Measurements from ENCODE around the gene CDCP1.

The CDCP1 gene

DNA sequence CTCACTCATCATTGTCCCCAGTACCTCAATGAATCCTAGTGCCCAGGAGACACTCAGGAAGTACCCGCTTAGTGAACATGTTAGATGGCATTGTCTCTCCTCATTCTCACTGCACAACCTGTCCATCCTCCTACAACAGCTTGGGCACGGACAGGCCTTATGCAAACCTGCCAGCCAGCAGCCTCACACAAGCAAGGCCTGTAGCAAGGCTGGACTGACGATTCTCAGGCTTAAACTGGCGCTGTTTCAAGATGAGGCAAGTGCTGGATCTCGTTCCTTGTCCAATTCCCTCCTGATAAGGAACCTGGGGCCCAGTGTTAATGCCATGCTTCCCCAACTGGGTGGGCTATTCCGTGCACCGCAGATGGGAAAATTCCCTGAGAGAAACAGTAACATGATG is 59.0 kb downstream of the CDCP1 start:
- ChIA-PET CTCF (interaction anchor here (1.6 kb wide), 1 partner anchor 9 kb away, joined by 3 read pairs; no protein-coding TSS in a partner anchor), POLR2A (no interaction called here)
- WGBS (ENCODE audit: insufficient coverage), result 97% methylated on average over 6 of the region's 7 CpGs

DNA sequence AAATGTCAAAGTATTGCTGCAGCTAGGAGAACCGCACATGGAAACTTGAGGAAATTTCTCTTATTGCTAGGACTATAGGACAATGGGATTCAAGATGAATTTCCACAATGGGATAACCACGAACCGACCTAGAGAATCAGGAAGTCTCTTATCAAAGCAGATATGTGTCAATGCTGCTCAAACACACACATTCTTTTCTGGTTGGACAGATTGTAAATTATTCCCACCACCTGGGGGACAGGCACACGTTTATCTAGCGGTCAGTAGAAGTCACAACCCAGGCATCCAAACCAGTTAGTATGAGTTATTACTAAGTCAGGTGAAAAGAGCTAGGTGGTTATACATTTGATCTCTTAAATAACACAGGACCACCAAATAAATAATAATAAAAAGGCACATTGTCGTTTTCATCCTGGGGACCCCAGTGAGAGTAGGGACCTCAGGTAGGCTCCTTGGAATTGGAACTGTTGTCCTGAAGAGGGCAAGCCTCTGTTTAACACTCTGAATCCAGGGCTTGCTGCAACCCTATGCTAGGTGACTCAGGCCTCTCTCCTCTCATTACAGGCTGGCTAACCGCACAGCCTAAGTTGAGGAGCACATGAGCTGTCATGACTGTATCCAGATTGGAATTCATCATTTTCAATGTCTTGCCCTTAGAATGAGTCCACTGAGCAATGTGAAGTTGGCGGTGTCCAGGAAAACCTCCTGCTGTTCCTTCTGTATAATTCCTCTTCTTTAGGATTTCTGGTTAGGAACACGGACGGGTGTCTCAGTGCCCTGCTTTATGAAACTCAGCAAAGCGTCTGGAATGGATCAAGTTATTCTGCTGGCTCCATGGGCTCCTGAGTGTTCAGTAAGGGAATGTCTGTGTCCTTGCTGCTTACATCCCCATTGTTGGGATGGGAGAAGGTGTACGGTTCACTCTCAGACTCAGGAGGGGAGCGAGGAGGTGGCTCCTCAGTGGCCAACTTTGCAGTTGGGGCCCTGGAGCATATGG is 61.1 kb downstream of the CDCP1 start:
- no peak overlapping the region for H3K4me3 ChIP-seq (ENCODE audit: control insufficient read depth in 1 of 7, extremely low read depth in 1 of 7, insufficient read depth in 4 of 7, low read depth in 2 of 7, low read length in 6 of 7)
- 89% methylated on average over 10 of the region's 13 CpGs for WGBS (ENCODE audit: insufficient coverage)
- ChIA-PET POLR2A (no interaction called here), CTCF (interaction anchor here (0.8 to 1.6 kb wide), 3 partner anchors 10 to 126 kb away, joined by 3 to 5 read pairs (median 3); no protein-coding TSS in a partner anchor)
- no peaks in the 10 kb centered on the region for H3K4me1 ChIP-seq (ENCODE audit: control extremely low read depth in 1 of 4, control insufficient read depth in 4 of 4, insufficient read depth in 4 of 4, low read length in 3 of 4)
- peaks cover 5 to 66% (median 28%) of the 10 kb centered on the region in 4 experiments for H3K36me3 ChIP-seq (ENCODE audit: control insufficient read depth in 4 of 4, insufficient read depth in 4 of 4, low read length in 3 of 4)
- no peak overlapping the region for H3K27ac ChIP-seq (ENCODE audit: insufficient read depth in 1 of 2, low read depth in 1 of 2, low read length in 2 of 2, poor library complexity in 1 of 2, severe bottlenecking in 2 of 2)
- H3K9me3 ChIP-seq (ENCODE audit: control extremely low read depth in 1 of 5, control insufficient read depth in 4 of 5, insufficient read depth in 2 of 5, low read depth in 1 of 5, low read length in 4 of 5), result peaks cover 0 to 6% (median 3%) of the 10 kb centered on the region in 5 experiments
- no peak for DNase-seq
- no peaks in the 10 kb centered on the region for H3K27me3 ChIP-seq (replicated peaks in 2 of 5; ENCODE audit: control insufficient read depth in 4 of 5, insufficient read depth in 5 of 5, low read length in 4 of 5)

More for the DNA sequence above, 59.0 kb downstream of the CDCP1 start:
- no peak for DNase-seq
- H3K36me3 ChIP-seq (ENCODE audit: control insufficient read depth in 4 of 4, insufficient read depth in 4 of 4, low read length in 3 of 4), result peaks cover 11 to 84% (median 36%) of the 10 kb centered on the region in 4 experiments
- no peaks in the 10 kb centered on the region for H3K4me1 ChIP-seq (ENCODE audit: control extremely low read depth in 1 of 4, control insufficient read depth in 4 of 4, insufficient read depth in 4 of 4, low read length in 3 of 4)
- no peak overlapping the region for H3K4me3 ChIP-seq (ENCODE audit: control insufficient read depth in 1 of 7, extremely low read depth in 1 of 7, insufficient read depth in 4 of 7, low read depth in 2 of 7, low read length in 6 of 7)
- peaks cover 0 to 5% (median 0%) of the 10 kb centered on the region in 5 experiments for H3K9me3 ChIP-seq (ENCODE audit: control extremely low read depth in 1 of 5, control insufficient read depth in 4 of 5, insufficient read depth in 2 of 5, low read depth in 1 of 5, low read length in 4 of 5)
- no peak overlapping the region for H3K27ac ChIP-seq (ENCODE audit: insufficient read depth in 1 of 2, low read depth in 1 of 2, low read length in 2 of 2, poor library complexity in 1 of 2, severe bottlenecking in 2 of 2)
- H3K27me3 ChIP-seq (replicated peaks in 2 of 5; ENCODE audit: control insufficient read depth in 4 of 5, insufficient read depth in 5 of 5, low read length in 4 of 5), result no peaks in the 10 kb centered on the region

DNA sequence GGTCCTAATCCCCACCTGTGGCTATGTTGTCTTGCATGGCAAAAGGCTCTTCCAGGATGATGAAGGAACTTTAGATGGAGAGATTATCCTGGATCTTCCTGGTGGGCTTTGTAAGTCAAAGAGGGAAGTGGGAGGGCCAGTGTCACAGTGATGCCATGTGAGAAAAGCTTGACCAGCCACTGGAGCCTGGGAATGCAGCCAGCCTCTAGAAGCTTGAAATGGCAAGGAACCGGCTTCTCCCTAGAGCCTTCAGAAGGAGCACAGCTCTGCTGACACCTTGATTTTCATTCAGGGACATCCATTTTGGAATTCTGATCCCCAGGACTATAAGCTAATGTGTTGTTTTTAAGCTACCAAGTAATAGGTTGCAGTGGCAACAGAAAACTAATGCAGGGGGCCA is 61.8 kb downstream of the CDCP1 start:
- Histone ChIP-seq H3K9me3 (ENCODE audit: control extremely low read depth in 1 of 5, control insufficient read depth in 4 of 5, insufficient read depth in 2 of 5, low read depth in 1 of 5, low read length in 4 of 5) (peaks cover 0 to 6% (median 3%) of the 10 kb centered on the region in 5 experiments), H3K27me3 (replicated peaks in 2 of 5; ENCODE audit: control insufficient read depth in 4 of 5, insufficient read depth in 5 of 5, low read length in 4 of 5) (no peaks in the 10 kb centered on the region), H3K36me3 (ENCODE audit: control insufficient read depth in 4 of 4, insufficient read depth in 4 of 4, low read length in 3 of 4) (peaks cover 5 to 58% (median 26%) of the 10 kb centered on the region in 4 experiments), H3K4me3 (ENCODE audit: control insufficient read depth in 1 of 7, extremely low read depth in 1 of 7, insufficient read depth in 4 of 7, low read depth in 2 of 7, low read length in 6 of 7) (no peak overlapping the region), H3K4me1 (ENCODE audit: control extremely low read depth in 1 of 4, control insufficient read depth in 4 of 4, insufficient read depth in 4 of 4, low read length in 3 of 4) (peaks cover 0 to 4% (median 1%) of the 10 kb centered on the region in 4 experiments), H3K27ac (ENCODE audit: insufficient read depth in 1 of 2, low read depth in 1 of 2, low read length in 2 of 2, poor library complexity in 1 of 2, severe bottlenecking in 2 of 2) (no peak overlapping the region)
- ChIA-PET CTCF (interaction anchor here (0.8 to 1.6 kb wide), 4 partner anchors 9 to 126 kb away, joined by 3 to 5 read pairs (median 3); no protein-coding TSS in a partner anchor), POLR2A (no interaction called here)
- no CpG with 5 or more reads among the region's 1 CpG for WGBS (ENCODE audit: insufficient coverage)
- DNase-seq, result no peak

DNA sequence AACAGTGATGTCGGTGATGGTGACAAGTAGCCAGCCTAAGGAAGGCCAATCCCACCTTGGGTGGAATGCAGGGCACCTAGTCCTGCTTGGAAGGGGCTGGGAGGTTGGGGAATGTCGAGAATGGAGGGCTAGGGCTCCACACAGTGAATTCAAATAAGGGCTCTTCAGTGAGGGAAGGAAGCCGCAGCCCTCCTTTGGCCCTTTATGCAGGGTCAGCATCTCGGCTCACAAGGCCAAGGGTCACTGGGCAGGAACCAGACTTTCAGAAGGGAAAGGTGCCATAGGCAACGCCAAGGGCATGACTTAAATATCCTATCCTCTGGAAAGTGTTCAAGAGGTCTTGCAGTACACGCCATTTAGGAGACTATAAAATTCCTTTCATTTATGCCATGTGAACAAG is 63.2 kb downstream of the CDCP1 start:
- ChIA-PET CTCF (no interaction called here), POLR2A (no interaction called here)
- 94% methylated on average over 6 of the region's 6 CpGs for WGBS (ENCODE audit: insufficient coverage)
- no peak for DNase-seq
- H3K27ac ChIP-seq (ENCODE audit: insufficient read depth in 1 of 2, low read depth in 1 of 2, low read length in 2 of 2, poor library complexity in 1 of 2, severe bottlenecking in 2 of 2), result no peak overlapping the region
- H3K36me3 ChIP-seq (ENCODE audit: control insufficient read depth in 4 of 4, insufficient read depth in 4 of 4, low read length in 3 of 4), result peaks cover 5 to 47% (median 24%) of the 10 kb centered on the region in 4 experiments
- no peaks in the 10 kb centered on the region for H3K27me3 ChIP-seq (replicated peaks in 2 of 5; ENCODE audit: control insufficient read depth in 4 of 5, insufficient read depth in 5 of 5, low read length in 4 of 5)
- no peak overlapping the region for H3K4me3 ChIP-seq (ENCODE audit: control insufficient read depth in 1 of 7, extremely low read depth in 1 of 7, insufficient read depth in 4 of 7, low read depth in 2 of 7, low read length in 6 of 7)
- H3K4me1 ChIP-seq (ENCODE audit: control extremely low read depth in 1 of 4, control insufficient read depth in 4 of 4, insufficient read depth in 4 of 4, low read length in 3 of 4), result peaks cover 0 to 4% (median 1%) of the 10 kb centered on the region in 4 experiments
- peaks cover 0 to 6% (median 3%) of the 10 kb centered on the region in 5 experiments for H3K9me3 ChIP-seq (ENCODE audit: control extremely low read depth in 1 of 5, control insufficient read depth in 4 of 5, insufficient read depth in 2 of 5, low read depth in 1 of 5, low read length in 4 of 5)

DNA sequence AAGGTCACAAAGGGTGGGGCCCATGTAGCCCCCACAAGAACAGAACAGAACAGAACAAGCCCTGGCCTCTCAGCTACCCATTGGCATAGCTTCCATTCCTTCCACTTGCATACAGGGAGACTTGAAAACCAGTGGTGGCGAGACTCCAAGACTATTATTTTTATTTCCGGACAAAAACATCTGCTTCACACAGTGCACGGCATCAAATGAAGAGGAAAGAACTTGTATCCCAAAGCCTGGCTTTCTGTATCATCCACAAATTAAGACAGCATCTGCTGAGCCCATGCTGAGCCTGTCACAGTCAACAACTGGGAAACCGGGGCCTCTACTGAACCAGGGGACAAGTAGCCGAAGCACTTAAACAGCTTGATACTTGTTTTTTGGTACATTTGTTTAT is 64.0 kb downstream of the CDCP1 start:
- no peak for DNase-seq
- ChIA-PET POLR2A (no interaction called here), CTCF (no interaction called here)
- WGBS (ENCODE audit: insufficient coverage), result 97% methylated on average over 5 of the region's 5 CpGs
- no peak overlapping the region for H3K27ac ChIP-seq (ENCODE audit: insufficient read depth in 1 of 2, low read depth in 1 of 2, low read length in 2 of 2, poor library complexity in 1 of 2, severe bottlenecking in 2 of 2)
- no peak overlapping the region for H3K4me3 ChIP-seq (ENCODE audit: control insufficient read depth in 1 of 7, extremely low read depth in 1 of 7, insufficient read depth in 4 of 7, low read depth in 2 of 7, low read length in 6 of 7)
- H3K4me1 ChIP-seq (ENCODE audit: control extremely low read depth in 1 of 4, control insufficient read depth in 4 of 4, insufficient read depth in 4 of 4, low read length in 3 of 4), result peaks cover 0 to 4% (median 1%) of the 10 kb centered on the region in 4 experiments
- peaks cover 0 to 6% (median 3%) of the 10 kb centered on the region in 5 experiments for H3K9me3 ChIP-seq (ENCODE audit: control extremely low read depth in 1 of 5, control insufficient read depth in 4 of 5, insufficient read depth in 2 of 5, low read depth in 1 of 5, low read length in 4 of 5)
- H3K27me3 ChIP-seq (replicated peaks in 2 of 5; ENCODE audit: control insufficient read depth in 4 of 5, insufficient read depth in 5 of 5, low read length in 4 of 5), result no peaks in the 10 kb centered on the region
- H3K36me3 ChIP-seq (ENCODE audit: control insufficient read depth in 4 of 4, insufficient read depth in 4 of 4, low read length in 3 of 4), result peaks cover 3 to 44% (median 22%) of the 10 kb centered on the region in 4 experiments

DNA sequence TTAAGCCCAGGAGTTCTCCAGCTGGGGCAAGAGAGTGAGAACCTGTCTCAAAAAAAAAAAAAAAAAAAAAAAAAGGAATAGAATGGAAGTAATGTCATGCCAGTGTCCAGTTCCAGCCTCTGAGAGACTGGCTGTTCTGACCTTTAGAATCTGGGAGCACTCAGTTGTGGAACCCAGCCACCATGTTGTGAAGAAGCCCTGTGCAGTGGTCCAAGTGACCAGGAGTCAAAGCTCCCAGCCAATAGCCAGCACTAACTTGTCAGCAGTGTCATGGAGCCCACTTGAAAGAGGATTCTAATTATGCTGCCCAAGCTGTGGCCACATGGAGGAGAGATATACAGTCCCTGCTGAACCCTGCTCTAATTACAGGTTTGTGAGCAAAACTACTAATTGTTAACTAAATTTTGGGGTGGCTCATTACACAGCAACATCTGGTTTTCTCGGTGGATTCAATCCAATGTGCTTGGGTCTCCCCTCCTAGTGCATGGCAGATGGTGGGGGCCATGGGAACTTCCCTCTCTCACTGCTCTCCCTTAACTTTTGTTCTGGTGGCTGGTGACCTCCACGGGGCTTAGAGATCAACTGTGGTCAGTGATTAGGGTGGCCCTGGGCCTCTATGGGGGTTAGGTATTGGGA is 64.6 kb downstream of the CDCP1 start:
- Histone ChIP-seq H3K4me3 (ENCODE audit: control insufficient read depth in 1 of 7, extremely low read depth in 1 of 7, insufficient read depth in 4 of 7, low read depth in 2 of 7, low read length in 6 of 7) (no peak overlapping the region), H3K9me3 (ENCODE audit: control extremely low read depth in 1 of 5, control insufficient read depth in 4 of 5, insufficient read depth in 2 of 5, low read depth in 1 of 5, low read length in 4 of 5) (peaks cover 0 to 6% (median 3%) of the 10 kb centered on the region in 5 experiments), H3K27me3 (replicated peaks in 2 of 5; ENCODE audit: control insufficient read depth in 4 of 5, insufficient read depth in 5 of 5, low read length in 4 of 5) (no peaks in the 10 kb centered on the region), H3K27ac (ENCODE audit: insufficient read depth in 1 of 2, low read depth in 1 of 2, low read length in 2 of 2, poor library complexity in 1 of 2, severe bottlenecking in 2 of 2) (no peak overlapping the region), H3K36me3 (ENCODE audit: control insufficient read depth in 4 of 4, insufficient read depth in 4 of 4, low read length in 3 of 4) (peaks cover 2 to 39% (median 18%) of the 10 kb centered on the region in 4 experiments), H3K4me1 (ENCODE audit: control extremely low read depth in 1 of 4, control insufficient read depth in 4 of 4, insufficient read depth in 4 of 4, low read length in 3 of 4) (peaks cover 0 to 4% (median 1%) of the 10 kb centered on the region in 4 experiments)
- CTCF ChIA-PET, result no interaction called here
- POLR2A ChIA-PET, result no interaction called here
- no peak for DNase-seq
- 100% methylated on average over 1 of the region's 2 CpGs for WGBS (ENCODE audit: insufficient coverage)
